Measurements from ENCODE around the gene GKN1. TPM values are rescaled to one million over a fixed set of nuclear protein-coding genes. Genes with fewer than 3 reads are reported as not detected.

GKN1 gene
- total and polyA plus RNA-seq, 2 donors (not counting 1 experiment from before 2014, with no cell fraction given) = not detected

DNA sequence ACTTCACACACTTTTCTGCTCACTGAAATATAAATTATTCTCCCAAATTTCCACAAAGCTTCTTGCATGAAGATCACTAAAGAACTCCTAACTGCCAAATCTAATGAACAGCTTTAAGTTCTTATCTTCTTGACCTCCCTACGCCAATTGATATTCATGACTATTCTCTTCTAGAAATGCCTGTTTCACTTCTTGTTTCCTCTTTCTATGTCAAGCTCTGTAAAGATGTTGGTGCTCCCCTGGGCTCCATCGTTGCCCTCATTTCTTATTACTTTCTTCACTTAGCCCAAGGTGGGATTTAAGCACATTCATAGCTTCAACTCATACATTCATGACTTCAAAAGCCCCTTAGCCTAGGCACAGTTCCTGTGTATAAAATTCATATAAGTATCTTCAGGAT is 29.3 kb downstream of the GKN1 start:
- Histone ChIP-seq H3K4me3 (replicated peaks in 1 of 4; ENCODE audit: control extremely low read depth in 1 of 4, insufficient read depth in 1 of 4, low read depth in 3 of 4, low read length in 4 of 4) (no peak overlapping the region), H3K36me3 (ENCODE audit: control insufficient read depth, insufficient read depth, low read length) (no peaks in the 10 kb centered on the region), H3K27ac (ENCODE audit: insufficient read depth, low read length) (no peak overlapping the region), H4K20me1 (ENCODE audit: control insufficient read depth, extremely low read depth, insufficient read depth, low read length) (no peaks in the 10 kb centered on the region), H2AFZ (ENCODE audit: low read length) (no peak overlapping the region), H3K4me1 (ENCODE audit: control insufficient read depth, extremely low read depth, insufficient read depth, low read length) (no peaks in the 10 kb centered on the region), H3K9me3 (ENCODE audit: control insufficient read depth, insufficient read depth, low read depth, low read length) (no peaks in the 10 kb centered on the region), H3K9ac (ENCODE audit: insufficient read depth, low read length) (no peak overlapping the region), H3K4me2 (ENCODE audit: extremely low read depth, insufficient read depth, low read length) (no peak overlapping the region), H3K27me3 (ENCODE audit: control insufficient read depth, insufficient read depth, low read length) (peaks cover 7% of the 10 kb centered on the region), H3K79me2 (ENCODE audit: control insufficient read depth, insufficient read depth, low read length) (no peaks in the 10 kb centered on the region)
- no peak for DNase-seq (ENCODE audit: low read depth in 2 of 2)
- TF ChIP-seq, protein P1, sequence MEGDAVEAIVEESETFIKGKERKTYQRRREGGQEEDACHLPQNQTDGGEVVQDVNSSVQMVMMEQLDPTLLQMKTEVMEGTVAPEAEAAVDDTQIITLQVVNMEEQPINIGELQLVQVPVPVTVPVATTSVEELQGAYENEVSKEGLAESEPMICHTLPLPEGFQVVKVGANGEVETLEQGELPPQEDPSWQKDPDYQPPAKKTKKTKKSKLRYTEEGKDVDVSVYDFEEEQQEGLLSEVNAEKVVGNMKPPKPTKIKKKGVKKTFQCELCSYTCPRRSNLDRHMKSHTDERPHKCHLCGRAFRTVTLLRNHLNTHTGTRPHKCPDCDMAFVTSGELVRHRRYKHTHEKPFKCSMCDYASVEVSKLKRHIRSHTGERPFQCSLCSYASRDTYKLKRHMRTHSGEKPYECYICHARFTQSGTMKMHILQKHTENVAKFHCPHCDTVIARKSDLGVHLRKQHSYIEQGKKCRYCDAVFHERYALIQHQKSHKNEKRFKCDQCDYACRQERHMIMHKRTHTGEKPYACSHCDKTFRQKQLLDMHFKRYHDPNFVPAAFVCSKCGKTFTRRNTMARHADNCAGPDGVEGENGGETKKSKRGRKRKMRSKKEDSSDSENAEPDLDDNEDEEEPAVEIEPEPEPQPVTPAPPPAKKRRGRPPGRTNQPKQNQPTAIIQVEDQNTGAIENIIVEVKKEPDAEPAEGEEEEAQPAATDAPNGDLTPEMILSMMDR (conservative IDR thresholded peaks at IDR 0.05 in 1 of 2, IDR thresholded peaks at IDR 0.05 in 1 of 2; ENCODE audit: low read depth in 1 of 2, low read length in 2 of 2) = no peak
- TF ChIP-seq EZH2 (IDR thresholded peaks at IDR 0.05; ENCODE audit: low read length, missing control alignments) = no peak

DNA sequence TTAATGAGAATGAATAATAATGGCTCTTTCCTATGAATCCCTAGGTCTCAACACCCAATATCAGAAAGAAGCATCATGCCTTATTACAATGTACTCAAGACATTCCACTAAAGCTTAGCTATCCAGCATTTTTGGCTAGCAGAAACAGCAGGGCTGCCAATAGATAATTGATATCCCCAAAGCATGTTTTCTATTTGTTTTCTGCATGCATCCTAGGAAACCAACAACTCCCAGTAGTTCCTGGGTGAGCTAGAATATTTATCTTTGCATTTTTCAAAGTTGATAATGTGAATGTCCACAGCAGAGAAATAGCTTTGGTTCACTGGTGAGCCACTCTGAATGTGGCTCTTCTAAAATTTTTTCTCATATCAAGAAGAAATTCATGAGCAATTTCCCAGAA is 32.7 kb downstream of the GKN1 start:
- Histone ChIP-seq H2AFZ (ENCODE audit: low read length) (no peak overlapping the region), H3K4me1 (ENCODE audit: control insufficient read depth, extremely low read depth, insufficient read depth, low read length) (no peaks in the 10 kb centered on the region), H3K9me3 (ENCODE audit: control insufficient read depth, insufficient read depth, low read depth, low read length) (no peaks in the 10 kb centered on the region), H3K79me2 (ENCODE audit: control insufficient read depth, insufficient read depth, low read length) (no peaks in the 10 kb centered on the region), H4K20me1 (ENCODE audit: control insufficient read depth, extremely low read depth, insufficient read depth, low read length) (no peaks in the 10 kb centered on the region), H3K27me3 (ENCODE audit: control insufficient read depth, insufficient read depth, low read length) (peaks cover 7% of the 10 kb centered on the region), H3K36me3 (ENCODE audit: control insufficient read depth, insufficient read depth, low read length) (no peaks in the 10 kb centered on the region), H3K4me2 (ENCODE audit: extremely low read depth, insufficient read depth, low read length) (no peak overlapping the region), H3K9ac (ENCODE audit: insufficient read depth, low read length) (no peak overlapping the region), H3K27ac (ENCODE audit: insufficient read depth, low read length) (no peak overlapping the region), H3K4me3 (replicated peaks in 1 of 4; ENCODE audit: control extremely low read depth in 1 of 4, insufficient read depth in 1 of 4, low read depth in 3 of 4, low read length in 4 of 4) (no peak overlapping the region)
- TF ChIP-seq EZH2 (IDR thresholded peaks at IDR 0.05; ENCODE audit: low read length, missing control alignments) = no peak
- TF ChIP-seq, protein P1 (conservative IDR thresholded peaks at IDR 0.05 in 1 of 2, IDR thresholded peaks at IDR 0.05 in 1 of 2; ENCODE audit: low read depth in 1 of 2, low read length in 2 of 2) = no peak
- DNase-seq (ENCODE audit: low read depth in 2 of 2) = peak in 1 of 2 donors; percentile 15

DNA sequence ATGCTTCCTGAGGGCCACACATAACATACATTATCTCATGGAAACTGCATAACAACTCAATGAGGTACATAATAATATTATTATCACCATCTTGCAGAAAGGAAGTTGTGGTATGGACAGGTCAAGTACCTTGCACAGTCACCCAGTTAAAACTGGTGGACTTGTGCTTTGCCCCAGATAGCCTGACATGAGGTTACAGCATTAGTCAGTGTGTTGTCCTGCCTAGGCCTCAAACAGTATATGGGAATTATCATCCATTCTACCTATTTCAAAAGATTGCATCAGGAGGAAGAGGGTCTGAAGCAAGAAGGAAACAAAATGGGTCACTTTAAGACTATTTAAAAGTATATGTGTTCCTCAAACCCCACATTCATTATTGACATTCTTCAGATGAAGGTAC is 33.2 kb downstream of the GKN1 start:
- Histone ChIP-seq H2AFZ (ENCODE audit: low read length) (no peak overlapping the region), H4K20me1 (ENCODE audit: control insufficient read depth, extremely low read depth, insufficient read depth, low read length) (no peaks in the 10 kb centered on the region), H3K9ac (ENCODE audit: insufficient read depth, low read length) (no peak overlapping the region), H3K36me3 (ENCODE audit: control insufficient read depth, insufficient read depth, low read length) (no peaks in the 10 kb centered on the region), H3K4me3 (replicated peaks in 1 of 4; ENCODE audit: control extremely low read depth in 1 of 4, insufficient read depth in 1 of 4, low read depth in 3 of 4, low read length in 4 of 4) (no peak overlapping the region), H3K79me2 (ENCODE audit: control insufficient read depth, insufficient read depth, low read length) (no peaks in the 10 kb centered on the region), H3K9me3 (ENCODE audit: control insufficient read depth, insufficient read depth, low read depth, low read length) (no peaks in the 10 kb centered on the region), H3K4me1 (ENCODE audit: control insufficient read depth, extremely low read depth, insufficient read depth, low read length) (no peaks in the 10 kb centered on the region), H3K27me3 (ENCODE audit: control insufficient read depth, insufficient read depth, low read length) (peaks cover 7% of the 10 kb centered on the region), H3K27ac (ENCODE audit: insufficient read depth, low read length) (no peak overlapping the region), H3K4me2 (ENCODE audit: extremely low read depth, insufficient read depth, low read length) (no peak overlapping the region)
- TF ChIP-seq, protein P1 (conservative IDR thresholded peaks at IDR 0.05 in 1 of 2, IDR thresholded peaks at IDR 0.05 in 1 of 2; ENCODE audit: low read depth in 1 of 2, low read length in 2 of 2) = no peak
- no peak for TF ChIP-seq EZH2 (IDR thresholded peaks at IDR 0.05; ENCODE audit: low read length, missing control alignments)
- DNase-seq (ENCODE audit: low read depth in 2 of 2) = peak; percentile 17 to 22

Data from fibroblast of lung (primary cell).